NCI-H2171 treated with DMSO at 0.1 percent for 48 hours (cell line): ENCODE data around the gene MPV17L2.
"Not testable (repeated sequence)": the region's sequence is repeated elsewhere in the genome, so short reads cannot be mapped to it uniquely, and the experiment has no call there.

Experiments
- DNase-seq: peaks from one replicate; lab custom pipeline; 2025; lab: John Stamatoyannopoulos, UW

Gene MPV17L2

DNA sequence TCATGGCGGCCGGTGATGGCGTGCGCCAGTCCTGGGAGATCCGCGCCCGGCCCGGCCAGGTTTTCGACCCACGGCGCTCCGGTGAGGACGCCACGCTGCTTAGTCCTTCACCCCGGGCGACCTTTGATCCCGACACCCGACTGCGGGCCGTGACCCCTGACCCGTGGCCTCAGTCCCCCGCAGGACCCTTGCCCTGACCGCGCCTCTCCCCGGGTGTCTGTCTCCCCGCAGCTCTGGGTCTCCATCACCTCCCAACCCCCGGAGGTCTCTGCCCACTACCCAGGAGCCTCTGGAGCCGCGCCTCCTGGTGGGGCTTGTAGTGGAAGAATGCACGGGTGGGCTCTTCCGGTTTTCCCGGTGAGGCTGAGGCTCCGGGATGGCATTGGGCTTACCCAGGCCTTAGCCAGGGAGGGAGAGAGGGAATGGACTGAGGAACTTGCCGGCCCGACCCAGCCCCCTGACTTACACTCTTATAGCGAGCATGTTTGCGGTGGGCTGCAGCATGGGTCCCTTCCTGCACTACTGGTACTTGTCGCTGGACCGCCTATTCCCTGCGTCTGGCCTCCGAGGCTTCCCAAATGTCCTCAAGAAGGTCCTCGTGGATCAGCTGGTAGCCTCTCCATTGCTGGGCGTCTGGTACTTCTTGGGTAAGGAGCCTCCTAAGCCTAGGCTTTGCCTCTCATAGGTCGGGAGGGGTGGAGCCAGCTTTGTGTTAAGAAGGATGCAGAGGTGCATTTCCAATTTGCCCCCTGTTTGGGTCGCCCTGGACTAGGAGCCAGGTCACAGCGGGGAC is 566 bp downstream of the MPV17L2 start:
- DNase-seq = no peak

DNA sequence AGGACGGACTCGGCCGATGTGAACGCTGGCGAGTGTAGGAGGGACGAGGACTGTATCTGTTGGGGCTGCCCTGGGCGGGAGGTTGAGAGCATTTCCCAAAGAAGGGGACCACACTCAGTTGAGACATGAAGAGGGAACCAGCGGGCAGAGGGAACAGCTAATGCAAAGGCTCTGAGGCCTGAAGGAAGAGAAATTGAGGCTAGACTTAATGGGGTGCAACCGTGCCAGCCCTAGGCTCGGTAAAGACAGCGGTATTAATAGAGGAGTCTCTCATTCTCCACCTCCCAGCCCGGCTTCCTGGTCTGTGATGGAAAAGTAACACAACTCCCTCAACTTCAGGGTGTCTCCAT is 1.1 kb downstream of the MPV17L2 start:
- DNase-seq = no peak

DNA sequence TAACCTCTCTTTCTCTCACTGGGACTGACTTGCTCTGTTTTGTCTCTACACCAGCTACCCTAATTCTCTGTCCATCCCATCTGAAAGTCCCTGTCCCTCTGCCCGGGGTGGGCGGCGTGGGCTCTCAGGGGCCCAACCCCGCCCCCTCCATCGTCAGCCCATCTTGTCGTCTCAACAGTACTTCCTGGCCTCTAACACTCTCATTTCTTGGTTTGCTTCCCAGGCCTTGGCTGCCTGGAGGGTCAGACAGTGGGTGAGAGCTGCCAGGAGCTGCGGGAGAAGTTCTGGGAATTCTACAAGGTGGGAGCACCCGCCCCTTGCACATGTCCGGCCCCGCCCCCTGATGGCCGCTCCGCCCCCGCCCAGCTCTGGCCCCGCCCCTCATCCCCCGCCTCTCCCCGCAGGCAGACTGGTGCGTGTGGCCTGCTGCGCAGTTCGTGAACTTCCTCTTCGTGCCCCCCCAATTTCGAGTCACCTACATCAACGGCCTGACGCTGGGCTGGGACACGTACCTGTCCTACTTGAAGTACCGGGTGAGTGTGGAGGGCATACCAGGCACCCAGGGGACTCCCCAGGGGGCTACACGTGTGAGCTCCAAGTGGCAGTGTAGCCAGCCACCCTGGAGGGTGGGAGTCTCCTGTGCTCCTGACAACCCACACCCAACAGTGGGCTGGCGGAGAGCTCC is 1.7 kb downstream of the MPV17L2 start:
- no peak for DNase-seq

DNA sequence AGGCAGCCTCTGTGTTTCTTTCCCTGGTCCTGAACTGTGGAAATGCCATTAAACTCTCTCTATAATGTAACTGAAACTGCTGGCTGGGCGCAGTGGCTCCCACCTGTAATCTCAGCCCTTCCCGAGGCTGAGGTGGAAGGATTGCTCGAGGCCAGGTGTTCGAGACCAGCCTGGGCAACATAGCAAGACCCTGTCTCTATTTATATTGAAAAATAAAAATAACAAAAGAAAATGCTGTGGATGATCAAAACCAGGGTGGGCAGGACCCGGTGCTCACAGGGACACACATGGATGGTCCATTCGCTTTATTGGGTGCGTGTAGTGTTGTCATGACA is 3.5 kb downstream of the MPV17L2 start:
- no peak for DNase-seq

DNA sequence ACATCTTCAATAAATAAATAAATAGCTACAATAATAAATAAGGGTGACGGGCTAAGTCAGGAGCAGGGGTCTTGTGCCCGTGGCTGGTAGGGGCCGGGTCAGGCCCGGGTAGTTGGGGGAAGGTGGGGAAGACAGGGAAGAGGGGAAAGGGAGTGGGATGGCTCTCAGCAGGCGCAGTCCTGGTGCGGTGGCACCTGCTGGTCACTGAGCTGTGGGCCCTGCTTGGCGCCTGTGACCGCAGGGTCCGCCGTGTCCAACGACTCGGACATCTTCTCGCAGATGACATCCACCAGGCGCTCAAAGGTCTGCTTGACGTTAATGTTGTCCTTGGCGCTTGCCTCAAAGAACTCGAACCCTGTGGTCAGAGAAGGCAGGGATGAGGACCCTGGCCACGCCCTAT is 4.3 kb downstream of the MPV17L2 start:
- no peak for DNase-seq

DNA sequence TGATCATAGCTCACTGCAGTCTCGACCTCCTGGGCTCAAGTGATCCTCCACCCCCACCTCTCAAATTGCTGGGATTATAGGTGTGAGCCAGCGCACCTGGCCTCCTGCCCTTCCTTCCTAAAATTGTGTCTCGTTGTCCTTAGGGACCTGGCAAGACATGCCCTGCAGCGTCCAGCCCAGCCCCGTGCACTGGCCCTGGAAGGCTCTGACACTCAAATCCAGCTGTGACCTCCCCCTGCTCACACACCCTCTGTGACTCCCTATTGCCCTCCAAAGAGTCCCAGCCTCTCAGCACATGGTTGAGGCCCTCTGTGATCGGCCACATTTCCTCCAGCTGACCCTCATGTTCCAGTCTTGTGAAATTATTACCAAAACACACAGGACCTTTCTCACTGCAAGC is 4.9 kb downstream of the MPV17L2 start:
- DNase-seq = no peak

DNA sequence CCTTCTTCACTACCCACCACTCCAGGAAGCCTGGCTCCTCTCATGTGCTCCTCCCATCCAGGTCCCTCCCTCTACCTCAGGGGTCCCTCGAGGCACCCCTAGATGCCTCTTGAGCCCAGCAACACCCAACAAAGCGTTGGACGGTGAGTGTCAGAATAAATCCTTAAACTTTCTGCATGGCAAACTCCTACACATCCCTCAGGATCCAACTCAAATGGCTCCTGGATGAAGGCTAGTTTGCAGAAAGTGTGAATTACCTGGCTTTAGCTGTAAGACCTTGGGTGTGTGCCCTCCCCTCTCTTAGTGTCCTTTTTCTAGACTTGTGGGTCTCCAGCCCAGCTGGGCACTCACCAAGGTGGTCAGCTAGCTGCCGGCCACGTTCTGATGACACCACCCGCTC is 5.4 kb downstream of the MPV17L2 start:
- no peak for DNase-seq

DNA sequence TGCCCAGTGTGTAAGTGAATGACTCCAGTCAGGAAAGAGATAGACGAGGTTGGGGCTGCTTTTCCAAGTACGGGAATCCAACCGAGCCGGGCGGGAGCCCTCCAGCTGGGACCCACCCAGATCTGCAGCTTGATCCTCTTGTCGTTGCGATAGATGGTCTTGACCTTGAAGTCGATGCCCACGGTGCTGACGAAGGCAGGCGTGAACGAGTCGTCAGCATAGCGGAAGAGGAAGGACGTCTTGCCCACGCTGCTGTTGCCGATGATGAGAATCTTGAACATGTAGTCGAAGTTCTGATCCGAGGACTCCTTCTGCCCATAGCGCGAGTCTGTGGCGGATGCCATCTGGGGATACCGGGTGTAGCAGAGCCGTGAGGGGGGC is 9.4 kb downstream of the MPV17L2 start:
- DNase-seq = no peak

DNA sequence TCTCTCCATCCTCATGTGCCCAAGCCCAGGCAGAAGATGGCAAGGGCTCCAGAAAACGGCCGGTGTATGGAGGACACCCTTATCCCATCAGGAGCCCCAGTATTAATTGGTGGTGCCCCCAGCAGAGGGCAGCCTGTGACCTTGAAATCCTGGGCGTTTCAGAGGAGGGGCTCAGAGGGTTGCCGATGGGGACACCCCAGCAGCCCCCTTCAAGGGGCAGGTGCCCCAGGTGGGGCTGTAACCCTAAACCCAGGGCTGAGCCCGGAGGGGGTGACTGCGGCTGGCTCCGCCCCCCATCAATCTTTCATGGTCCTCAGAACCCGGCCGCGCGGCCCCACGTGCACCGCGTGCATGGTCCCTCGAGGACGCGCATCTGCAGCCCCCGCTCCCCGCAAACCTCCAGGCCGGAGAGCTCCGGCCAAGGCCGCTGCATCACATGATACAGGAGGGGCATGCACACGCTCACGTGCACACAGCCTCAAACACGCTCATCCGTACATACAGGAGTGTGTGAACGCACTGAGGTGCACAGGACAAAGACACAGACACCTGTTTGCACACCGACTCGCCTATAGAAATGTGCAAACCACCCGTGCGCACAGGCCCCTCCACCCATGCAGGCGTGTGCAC is 9.9 kb downstream of the MPV17L2 start:
- DNase-seq = peak; percentile 33

DNA sequence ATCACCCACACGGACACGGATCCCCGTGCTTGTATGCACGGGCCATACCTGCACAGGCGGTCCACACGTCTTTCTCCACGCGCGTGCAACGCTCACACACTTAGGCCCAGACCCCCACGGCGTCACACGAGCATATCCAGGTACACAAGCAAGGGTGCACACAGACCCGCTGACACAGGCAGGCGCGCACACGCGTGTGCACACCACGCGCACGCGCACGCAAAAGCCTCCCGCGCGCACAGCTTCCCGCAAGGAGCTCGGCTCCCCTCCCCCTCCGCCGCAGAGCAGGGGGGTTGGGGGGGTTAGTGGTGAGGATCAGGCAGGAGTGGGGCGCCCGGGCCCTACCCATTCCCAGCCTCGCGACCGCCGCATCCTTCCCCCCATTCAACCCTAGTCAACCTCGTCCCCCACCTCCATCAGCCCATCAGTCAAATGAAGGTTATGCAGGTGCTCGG is 10.4 kb downstream of the MPV17L2 start:
- DNase-seq = no peak

DNA sequence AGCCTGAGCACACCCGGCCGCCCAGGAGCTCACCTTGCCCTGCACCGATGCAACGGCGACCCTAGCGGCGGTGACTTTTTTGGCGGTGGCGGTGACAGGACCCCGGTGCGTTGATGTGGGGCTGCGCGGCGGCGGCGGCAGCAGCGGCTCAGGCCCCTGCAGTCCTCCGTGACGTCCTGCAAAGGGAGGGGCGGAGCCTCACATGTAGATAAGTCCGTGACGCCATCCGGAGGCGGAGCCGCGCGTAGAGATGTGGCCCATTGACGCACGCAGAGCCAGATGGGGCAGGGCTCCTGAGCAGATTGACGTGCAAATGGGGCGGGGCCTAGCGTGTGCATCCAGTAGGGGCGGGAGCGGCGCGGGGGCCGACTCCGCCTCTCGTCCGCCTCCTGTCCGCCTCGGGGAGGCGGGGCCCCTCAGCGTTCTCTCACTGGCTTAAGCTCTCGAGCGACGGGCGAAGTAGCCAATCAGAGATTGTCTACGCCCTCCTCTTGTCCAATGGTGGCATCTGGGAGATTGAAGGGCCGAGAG is 10.9 kb downstream of the MPV17L2 start, which contains the start of gene RAB3A:
RAB3A (minus strand) TSS at position 180 of the 531 bp plus-strand sequence. CDS start 1,302 bp downstream, outside the sequence.
- DNase-seq = peak; percentile 100

DNA sequence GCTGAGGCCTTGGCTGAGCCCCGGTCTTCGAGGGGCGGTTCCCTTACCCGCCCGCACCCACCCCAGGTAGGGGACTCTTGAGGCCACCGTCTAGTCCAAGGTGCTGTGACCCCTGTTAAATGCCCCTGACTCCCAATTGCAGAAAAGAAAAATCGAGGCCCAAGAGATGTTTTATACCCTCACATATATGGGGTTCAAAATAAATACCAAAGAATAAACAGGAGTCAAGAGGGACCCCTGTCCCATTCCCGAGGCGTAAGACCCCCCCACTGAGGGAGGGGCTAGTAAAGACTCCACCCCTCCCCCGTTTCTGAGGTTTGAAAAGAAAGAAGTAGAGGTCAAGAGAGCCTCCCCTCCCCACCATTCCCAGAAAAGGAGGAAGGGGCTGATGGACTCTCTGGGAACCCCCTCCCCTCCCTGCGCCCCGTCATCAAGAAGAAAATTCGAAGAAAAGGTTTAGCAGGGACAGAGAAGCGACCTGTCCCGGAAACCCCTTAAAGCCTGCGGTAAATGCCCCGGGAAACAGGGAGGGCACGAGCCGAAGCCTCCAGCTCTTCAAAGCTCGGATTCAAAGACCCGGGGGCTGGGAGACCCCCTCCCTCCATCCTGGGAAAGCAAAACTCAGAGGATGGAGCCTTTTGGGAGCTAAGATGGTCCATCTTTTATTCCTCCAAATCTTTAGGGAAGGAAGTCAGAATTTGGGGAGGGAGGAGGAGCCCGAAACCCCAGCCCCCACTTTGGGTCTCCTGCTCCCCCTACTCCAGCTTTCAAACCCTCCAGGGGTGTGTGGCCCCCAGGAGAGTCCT is 11.6 kb downstream of the MPV17L2 start:
- DNase-seq = no peak

DNA sequence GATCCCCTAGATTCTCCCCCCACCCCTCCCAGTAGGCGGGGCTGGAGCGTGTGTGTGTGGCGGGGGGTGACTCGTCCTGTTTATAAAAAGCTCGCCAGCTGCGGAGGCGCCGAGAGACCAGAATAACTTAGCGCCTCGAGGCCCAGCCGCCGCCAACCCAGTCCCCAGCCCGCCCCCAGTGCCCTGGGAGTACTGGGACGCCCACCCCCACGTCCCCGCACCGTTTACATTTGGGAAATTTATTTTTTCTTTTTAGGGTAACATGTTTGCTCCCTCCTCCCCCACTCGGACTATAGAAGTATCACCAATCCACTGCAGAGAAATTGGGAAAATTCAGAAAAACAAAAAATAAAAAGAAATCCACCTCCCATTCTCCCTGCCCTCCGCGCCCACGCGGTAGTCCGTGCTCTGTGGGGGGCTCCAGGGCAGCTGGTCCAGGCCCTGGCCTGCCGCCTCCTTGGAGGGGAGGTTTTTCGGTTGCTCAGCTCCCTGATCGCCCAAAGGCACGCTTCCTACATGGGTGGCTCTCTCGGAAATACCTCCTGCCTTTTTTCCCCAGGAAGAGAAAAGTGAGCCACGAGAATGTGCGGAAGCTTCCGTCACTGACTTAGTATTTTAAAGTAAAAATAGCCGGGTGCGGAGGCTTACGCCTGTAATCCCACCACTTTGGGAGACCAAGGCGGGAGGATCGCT is 12.3 kb downstream of the MPV17L2 start:
- DNase-seq = peak; percentile 56

DNA sequence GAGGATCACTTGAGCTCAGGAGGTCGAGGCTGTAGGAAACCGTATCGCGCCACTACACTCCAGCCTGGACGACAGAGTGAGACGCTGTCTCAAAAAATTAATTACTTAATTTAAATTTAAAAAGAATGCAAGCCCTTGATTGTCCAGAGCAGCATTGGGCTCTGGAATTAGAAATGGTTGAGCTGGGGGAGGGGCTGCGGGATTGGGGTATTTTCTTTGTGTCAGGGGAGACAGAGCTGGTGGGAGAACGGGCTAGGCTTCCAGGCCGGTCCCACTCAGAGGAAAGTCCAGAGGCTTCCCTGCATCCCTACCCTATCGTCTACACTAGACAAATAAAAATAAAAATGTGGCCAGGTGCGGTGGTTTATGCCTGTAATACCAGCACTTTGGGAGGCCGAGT is 13.0 kb downstream of the MPV17L2 start:
- DNase-seq = no peak

DNA sequence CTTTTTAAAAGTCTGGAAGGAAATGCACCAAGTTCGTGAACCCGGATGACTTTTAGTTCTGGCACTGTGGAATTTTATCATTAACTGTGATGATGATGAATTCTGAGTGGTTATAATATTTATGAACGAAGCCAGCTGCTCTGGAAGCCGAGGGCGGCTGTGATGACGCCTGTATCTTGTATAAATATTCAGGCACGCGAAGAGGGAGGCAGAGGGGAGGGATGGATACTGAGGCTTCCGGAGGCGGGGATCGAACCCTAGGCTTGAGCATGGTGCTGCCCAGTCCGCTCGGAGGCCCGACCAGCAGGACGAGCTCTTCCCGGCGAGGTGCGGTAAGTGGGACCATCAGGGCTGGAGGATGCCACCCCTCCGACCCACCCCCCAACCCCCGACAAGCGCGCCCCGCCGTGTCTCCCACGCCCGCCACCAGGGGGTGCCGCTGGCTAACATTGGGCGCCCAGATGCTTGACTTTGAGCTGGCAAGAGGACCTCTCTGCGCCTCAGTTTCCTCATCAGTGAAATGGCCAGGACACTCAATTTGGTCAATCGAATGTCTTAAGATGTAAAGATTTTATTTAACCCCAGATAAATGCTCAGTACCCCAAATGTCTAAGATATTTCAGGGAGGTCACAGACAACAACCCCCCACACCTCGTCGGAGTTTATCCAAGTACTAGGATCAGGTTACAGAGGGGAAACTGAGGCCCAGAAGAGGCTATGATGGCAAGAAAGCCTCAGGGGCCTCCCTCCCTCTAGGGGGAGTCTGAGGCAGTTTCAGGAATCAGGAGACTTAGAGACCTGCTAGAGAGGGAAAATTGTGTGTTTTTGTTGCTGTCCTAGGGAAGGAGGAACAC is 15.3 kb downstream of the MPV17L2 start:
- peak; percentile 7 for DNase-seq

DNA sequence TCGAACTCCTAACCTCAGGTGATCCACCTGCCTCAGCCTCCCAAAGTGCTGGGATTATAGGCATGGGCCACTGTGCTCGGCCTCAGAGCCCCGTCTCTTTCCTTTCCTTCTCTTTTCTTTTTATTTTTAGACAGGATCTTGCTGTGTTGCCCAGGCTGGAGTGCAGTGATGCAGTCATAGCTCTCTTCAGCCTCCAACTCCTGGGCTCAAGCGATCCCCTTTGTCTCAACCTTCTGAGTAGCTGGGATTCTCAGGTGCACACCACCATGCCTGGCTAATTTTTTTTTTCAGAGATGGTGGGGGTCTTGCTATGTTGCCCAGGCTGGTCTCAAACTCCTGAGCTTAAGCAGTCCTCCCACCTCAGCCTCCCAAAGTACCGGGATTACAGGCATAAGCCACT is 16.9 kb downstream of the MPV17L2 start:
- not testable (repeated sequence) for DNase-seq

DNA sequence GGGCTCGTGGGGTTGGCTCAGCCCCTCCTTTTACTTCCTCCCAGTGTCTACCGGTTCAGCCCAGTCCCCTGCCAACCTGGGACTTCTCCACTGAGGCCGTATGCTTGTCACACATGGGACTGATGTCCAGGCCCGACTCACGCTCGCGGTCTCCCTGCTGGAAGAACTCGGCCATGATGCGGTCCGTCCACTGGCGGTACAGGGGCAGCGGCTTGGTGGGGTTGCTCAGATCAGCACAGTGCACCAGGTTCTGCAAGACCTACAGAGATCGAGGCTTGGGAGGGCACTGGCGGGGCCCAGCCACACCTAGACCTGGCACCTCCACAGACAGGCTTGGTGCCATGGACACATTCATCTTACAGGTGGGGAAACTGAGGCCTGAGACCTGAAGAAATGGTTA is 18.7 kb downstream of the MPV17L2 start:
- no peak for DNase-seq

DNA sequence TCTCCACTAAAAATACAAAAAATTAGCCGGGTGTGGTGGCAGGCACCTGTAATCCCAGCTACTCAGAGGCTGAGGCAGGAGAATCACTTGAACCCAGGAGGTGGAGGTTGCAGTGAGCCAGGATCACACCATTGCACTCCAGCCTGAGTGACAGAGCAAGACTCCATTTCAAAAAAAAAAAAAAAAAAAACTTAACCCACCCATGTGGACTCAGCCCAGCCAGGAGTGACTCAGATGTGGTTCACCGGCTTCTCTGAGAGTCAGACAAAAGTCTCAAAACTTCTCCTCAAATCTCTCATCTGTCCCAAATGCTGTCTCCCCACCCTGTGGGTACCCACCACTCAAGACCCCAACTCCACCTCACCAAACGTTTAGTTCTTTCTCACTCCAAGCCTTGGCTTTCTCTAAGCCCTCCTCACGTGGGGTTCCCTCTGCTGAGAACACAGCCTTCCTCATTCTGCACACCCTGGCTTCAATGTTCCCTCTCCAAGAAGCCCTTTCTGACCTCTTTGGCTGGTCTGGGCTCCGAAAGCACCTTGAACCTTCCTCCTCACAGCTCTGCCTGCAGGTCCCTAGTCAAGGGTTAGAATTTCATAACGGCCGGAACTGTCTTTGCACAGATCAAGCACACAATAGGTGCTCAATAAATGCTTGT is 21.9 kb downstream of the MPV17L2 start:
- DNase-seq = no peak

DNA sequence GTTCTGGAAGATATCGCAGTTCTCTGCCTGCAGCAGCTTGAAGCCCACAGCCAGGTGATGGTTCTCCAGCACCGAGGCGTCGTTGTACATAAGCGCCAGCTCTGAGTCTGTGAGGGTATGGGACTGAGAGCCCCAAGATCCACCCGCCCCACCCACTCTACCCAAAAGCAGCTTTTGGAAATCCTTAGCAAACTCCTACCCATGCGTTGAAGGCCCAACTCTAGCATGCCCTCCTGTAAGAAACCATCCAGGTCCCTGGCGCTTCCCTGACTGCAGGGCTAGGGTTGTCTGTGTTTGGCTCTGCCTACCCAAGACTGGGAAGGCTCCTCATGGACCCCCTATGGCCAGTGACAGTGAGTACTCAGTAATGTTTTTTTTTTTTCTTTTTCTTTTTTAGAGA is 23.8 kb downstream of the MPV17L2 start:
- DNase-seq = no peak

DNA sequence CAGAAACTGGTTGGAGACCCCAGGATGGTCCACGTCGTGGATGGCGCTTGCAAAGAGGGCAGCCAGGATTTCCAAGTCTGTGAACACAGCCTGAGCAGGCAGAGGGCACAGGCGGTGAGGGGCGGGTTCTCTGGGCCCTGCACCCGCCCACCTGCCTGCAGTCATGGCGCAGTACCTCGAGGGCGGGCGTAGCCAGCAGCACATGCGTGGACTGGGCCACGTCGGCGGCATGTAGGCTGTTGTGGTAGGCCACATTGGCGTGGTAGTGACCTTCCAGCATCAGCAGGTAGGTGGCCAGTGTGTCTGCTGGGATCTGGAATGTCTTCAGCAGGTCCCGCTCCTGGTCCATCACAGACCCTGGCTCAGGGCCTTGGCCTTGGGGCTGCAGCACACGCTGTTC is 25.1 kb downstream of the MPV17L2 start:
- no peak for DNase-seq
